ENCODE results near the gene FRRS1.

Gene FRRS1

DNA sequence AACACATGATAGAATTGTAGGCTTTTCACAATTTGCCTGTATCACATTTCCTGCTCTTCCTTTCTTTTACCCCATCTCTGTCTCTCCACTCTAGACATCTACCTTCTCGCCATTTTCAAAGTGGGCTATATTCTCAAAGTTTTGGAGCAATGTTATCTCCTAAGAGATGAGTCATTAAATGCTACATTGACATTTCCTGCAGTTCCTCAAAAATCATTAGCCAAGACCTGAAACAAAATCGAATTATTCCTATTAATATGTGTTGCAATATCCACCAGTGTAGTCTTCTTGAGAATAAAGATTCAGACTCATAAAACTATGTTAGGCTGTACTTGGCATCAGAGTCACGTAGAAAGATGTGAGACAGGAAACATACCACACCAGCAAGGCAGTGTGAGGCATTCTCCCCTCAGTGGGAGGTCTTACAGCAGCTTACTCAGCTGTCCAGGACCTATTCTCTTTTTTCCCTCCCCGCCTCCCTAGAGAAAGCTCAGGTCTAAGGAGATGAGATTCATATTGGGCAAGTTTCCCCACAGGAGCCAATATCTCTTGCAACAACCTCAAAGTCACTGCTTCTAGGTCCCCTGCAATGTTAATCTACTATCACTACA is 38.8 kb downstream of the FRRS1 start:
- DNase-seq, result no peak

DNA sequence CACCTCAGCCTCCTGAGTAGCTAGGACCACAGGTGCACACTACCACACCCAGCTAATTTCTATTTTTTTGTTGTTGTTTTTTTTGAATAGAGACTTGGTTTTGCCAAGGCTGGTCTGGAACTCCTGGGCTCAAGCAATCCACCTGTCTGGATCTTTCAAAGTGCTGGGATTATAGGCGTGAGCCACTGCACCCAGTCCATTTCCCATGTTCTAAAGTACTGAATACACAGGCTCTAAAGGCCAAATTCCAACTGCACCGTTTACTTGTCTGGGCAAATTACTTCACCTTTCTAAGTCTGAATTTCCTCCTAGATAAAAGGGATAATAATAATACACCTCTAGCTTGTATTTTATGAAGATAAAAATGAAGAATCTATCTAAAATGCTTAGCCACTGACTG is 39.6 kb downstream of the FRRS1 start:
- no peak for DNase-seq

DNA sequence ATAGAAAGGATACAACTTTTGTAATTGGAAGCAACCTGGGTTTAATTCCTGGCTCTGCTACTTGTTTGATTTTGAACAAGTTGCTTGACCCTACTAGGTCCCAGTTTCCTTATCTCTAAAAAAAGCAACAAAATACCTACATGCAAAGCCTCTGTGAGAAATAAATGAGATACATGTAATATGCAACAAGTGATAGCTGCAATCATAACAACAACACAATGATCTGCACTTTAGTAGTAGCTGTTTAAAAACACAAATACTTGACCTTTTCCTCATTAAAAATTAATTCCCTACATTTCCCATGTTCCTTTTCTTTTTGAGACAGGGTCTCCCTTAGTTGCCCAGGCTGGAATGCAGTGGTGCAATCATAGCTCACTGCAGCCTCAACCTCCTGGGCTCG is 40.0 kb downstream of the FRRS1 start:
- DNase-seq, result no peak

GRCh38 chr1:99725996-99726395 is 40.4 kb downstream of the FRRS1 start:
- no peak for DNase-seq

DNA sequence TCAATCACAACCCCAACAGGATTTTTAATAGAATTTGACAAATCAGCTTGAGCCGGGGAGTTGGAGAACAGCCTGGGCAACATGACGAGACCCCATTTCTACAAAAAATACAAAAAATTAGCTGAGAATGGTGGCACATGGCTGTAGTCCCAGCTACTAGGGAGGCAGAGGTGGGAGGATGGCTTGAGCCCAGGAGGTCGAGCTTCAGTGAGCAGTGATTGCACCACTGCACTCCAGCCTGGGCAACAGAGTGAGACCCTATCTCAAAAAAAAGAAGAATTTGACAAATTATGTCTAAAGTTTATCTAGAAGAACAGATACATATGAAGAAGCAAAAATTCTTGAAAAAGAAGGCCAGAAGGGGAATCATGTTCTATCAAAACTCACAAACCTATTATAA is 43.2 kb downstream of the FRRS1 start:
- DNase-seq, result no peak

DNA sequence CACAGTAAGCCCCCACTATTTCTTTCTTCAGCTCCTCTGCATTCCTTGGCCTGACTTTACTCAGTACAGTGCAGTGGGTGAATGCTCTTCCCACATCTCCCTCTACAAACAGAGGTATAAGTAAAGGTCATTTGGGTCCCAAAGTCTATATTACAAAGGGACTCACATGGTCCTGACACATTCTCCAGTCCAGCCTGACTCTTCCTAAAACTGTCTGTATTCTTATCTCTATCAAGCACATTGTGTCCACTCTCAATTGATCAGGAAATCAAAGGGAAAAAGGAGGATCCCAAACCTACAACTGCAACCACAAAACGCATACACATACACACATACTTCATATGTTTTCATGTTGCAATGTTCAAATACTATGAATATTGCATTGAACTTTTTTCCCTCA is 49.4 kb downstream of the FRRS1 start:
- DNase-seq, result no peak

DNA sequence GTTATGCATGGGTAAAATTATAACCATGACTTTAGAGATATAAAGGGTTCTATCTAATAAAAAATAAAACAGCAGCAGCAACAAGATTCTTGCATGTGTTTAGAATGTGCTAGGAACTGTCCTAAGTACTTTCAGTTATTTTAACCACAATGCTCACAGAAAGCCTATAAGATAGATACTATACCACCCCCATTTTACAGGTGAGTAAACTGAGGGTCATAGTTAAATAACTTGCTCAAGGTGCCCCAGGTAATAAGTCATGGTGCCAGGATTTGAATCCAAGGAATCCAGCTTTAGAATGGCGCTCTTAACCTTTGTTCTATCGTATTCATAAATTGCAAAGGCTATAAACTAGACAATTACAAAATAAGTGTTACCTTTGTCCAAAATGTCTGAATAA is 53.4 kb downstream of the FRRS1 start:
- DNase-seq, result no peak

DNA sequence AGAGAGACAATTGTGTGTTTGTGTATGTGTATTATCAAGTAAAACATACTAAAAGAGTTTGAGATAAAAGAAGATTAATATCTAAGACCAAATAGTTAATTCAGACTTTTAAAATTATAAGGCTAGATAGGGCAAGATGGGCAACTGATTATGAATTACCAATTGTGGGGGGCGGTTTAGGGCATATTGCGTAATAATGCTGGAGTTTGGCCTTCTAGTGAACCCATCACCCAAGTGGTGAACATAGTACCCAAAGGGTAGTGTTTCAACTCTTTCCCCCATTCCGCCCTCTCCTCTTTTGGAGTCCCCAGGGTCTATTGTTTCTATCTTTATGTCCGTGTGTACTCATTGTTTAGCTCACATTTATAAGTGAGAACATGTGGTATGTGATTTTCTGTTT is 55.4 kb downstream of the FRRS1 start:
- DNase-seq, result no peak

DNA sequence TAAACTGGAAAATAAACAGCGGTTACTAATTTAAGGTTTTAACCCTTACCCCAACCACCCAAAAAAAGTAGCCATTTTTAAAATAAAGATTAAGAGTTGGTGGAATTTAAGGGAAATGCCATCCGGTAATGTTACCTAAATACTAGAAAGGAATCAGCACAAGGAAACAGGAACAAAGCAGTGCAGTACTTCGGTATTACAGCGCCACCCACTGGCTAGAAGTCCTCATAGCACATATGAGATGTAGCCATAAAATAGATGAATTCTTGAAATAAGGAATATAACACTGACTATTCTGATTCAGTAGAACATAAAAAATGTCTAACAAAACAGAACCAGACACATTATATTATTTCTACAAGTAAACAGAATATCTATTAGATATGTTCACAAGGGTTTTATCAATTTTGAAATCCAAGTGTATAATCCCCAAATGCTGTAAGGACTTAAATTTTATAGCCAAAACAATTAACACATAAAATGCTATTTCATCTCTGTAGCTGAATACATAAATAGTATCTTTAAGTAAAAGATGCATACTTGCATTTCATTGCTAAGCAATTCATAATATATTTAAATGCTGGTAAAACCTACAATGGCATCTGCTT is 58.8 kb downstream of the FRRS1 start:
- DNase-seq, result peak in 4 of 5 experiments; percentile 2 to 52 (median 39)

DNA sequence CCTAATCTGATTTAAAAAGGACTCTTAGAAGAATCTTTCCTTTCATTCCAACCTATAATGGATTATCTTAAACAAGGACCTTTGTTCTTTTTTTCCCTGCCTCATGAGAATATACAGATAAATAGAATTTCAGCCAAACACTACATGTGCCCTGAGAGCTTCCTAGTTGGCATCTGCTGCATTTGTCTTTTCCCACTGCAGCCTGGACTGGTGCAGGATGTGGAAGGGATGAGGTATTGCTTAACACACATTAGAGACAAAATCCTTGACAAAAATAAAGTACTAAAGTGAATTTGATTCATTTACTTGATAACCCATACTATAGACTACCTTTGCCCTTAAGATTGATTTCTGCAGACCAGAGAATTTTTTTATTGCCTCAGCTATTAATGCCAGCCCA is 61.0 kb downstream of the FRRS1 start:
- no peak for DNase-seq

- peak in 1 of 5 experiments; percentile 9 for DNase-seq
These were observed 62.0 kb downstream of the FRRS1 start for GRCh38 chr1:99704356-99704816.

DNA sequence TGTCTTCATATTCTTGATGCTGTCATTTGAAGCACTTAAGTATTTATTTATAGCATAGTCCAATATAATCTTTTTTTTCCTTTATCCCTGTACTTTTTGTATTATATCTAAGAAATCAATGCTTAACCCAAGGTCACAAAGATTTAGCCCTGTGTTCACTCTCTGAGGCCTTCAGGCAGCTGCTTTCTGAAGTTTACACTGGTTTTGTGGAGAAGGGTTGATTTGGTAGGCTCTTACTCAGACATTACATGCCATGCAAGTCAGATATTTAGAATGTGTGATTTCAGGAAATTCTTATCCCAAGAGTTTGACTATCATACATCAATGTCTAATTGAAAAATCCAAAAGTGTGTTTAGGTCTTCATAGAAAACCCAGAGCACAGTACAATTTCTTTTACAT is 64.2 kb downstream of the FRRS1 start:
- DNase-seq, result no peak

- no peak for DNase-seq
These were observed 66.4 kb downstream of the FRRS1 start for GRCh38 chr1:99700020-99700419.

- no peak for DNase-seq
These were observed 68.9 kb downstream of the FRRS1 start for GRCh38 chr1:99697580-99697979.

DNA sequence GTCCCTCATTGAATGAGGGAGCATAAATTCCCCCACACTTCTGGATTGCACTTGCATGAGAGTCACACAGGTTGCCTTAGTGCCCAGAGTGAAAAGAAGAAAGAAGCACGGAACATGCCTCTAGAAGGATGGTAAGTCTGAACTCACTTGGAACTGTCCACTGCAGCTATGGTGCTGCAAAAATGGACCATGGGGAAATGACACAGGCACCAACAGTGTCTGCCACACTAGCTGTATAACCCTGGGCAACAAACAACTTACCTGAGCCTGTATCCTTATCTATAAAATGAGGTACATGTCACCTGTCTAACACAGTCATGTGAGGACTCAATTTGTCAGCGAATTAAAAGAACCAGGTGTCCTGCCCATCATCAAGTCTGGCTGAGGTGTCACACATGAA is 69.8 kb downstream of the FRRS1 start:
- no peak for DNase-seq

- no peak for DNase-seq
These were observed 75.3 kb downstream of the FRRS1 start for GRCh38 chr1:99691175-99691574.

DNA sequence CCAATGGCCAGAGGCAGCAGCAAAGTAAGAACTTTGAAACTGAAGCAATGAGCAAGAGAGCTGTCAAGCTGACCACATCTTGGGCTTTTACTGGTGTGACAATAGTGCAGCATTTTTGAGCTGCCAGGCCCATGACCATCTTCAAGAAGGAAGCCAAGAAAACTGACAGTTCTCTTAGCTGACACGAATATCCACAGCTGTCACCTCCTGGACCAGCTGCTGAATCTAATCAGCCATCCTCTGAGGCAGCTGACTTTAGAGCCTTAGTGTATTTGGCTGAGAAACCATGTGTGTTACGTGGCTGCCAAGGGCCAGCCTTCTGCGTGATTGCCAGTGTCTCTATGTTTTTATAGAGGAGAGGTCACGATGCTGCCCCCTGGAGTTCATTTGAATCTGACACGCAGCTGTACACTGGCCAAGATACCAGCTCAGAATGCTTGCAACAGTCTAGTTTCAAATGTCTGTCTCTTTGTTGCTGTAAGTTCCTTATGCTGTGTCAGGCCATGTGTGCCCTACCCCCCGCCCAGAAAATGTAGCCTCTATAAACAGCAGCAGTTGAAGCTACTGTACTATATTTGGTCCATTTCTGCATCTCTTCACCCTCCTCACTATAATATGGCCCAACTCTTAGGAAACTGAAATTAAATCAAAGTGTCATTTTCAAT is 80.8 kb downstream of the FRRS1 start:
- peak in 1 of 5 experiments; percentile 65 for DNase-seq

DNA sequence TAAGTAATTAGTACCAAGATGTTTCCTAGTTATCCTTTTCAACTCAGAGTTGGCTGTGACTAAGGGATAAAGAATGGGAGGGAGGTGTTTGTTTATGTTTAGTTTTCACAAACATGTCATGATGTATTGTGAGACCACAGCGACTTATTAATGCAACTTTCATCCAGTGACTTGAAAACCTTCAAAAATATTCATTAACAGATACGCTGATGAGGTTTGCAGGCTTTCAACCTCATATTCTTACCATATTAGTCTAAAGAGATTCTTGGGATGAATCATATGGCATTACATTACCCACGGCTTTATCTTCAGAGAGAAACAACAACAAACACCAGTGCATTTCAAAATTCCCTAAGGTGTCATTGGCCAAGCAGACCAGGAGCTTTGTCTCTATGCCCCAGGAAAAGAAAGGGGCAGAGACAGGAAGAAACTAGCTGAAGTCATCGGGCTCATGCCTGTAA is 84.1 kb downstream of the FRRS1 start:
- DNase-seq, result no peak

DNA sequence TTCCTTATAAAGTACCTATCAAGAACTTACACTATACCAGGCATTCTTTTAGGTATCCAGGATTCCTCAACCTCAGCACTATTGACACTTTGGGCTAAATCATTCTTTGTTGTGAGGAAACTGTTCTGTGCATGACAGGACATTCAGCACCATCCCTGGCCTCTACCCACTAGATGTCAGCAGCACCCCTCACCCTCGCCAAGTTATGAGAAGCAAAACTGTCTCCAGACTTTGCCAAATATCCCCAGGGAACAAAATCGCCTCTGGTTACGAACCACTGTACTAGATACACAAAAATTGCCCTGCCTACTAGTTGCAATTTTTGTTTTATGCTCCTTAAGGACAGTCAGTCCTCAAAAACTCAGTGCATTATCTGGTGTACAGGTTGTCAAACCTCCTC is 84.9 kb downstream of the FRRS1 start:
- no peak for DNase-seq

DNA sequence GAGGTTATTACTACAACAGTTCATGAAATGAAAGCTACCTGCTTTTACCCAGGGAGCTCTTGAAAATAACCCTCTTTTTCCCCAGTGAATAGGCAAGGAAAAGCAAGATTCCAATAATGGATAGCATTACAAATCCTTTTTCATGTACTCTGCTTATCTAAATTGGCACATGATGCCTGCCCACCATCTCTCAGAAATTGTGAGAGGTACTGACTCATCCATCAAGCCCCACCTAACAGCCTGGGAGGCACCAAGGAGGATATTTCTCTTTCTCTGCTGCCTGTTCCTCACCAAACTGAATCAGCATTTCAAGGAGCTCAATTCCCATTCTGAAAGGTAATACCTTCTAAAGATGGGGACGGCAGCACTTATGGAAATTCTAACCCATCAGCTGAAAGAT is 86.2 kb downstream of the FRRS1 start:
- DNase-seq, result no peak

DNA sequence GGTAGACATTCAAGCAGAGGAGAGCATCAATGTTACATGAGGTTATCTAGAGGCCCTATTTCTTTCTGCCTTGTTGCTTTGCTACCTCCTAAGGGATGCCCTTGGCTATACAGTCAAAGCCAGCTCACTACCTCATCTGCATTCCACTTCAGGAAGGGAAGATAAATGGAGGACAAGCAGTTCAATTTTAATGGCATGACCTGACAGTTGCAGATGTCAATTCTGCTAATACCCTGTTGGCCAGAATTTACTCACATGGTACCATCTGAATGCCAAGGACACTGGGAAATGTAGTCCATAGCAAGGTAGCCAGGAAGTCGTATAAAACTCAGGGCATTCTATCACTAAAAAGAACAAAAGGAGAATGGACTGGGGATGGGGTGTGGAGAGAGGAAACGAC is 89.0 kb downstream of the FRRS1 start:
- DNase-seq, result no peak

- no peak for DNase-seq
These were observed 89.6 kb downstream of the FRRS1 start for GRCh38 chr1:99676876-99677275.

DNA sequence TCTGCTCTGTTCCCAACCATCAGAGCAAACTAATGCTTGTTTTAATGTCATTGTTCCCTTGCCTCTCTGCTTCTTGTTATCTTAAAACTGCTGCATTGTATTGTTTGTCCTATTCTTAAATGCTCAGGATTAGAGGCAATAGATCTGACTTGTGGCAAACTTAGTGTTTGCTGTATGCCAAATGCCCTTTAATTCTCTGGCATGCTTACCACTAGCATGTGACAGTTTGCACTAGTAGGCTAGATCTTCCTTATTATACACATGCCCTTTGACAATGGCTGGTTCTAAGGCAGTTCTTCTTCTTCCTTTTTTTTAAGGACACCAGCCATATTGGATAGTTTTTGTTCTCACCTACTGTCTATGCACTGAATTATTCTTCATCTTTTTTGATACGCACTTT is 90.4 kb downstream of the FRRS1 start:
- no peak for DNase-seq

- DNase-seq, result no peak
These were observed 91.1 kb downstream of the FRRS1 start for GRCh38 chr1:99675292-99675691.
